Medulla oblongata (tissue), 1 donor: ENCODE data around the gene AJAP1.

Experiments used
- DNase-seq: peaks from one replicate; pipeline ENCODE4 v3.0.0-alpha.2; 2015; ENCODE audit errors: extremely low spot score

AJAP1 gene

DNA sequence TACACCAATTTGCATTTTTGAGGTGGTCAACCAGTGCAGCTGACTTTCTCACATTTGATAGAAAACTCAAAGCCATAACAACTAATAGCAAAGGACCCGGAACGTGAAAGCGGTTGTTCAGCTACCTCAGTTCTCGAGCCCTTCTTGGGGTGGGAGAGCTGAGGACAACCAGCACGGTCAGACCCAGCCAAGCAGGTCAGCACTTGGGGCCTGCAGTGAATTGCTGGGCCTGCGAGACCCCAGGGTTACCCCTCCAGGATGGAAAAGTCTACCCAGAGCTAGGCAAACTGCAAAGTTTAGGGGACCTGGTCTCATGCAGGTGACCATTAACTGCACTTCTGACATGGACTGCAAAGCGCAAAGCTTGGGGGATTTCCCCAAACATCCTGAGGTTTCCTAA is 23.8 kb upstream of the AJAP1 start:
- no peak for DNase-seq

DNA sequence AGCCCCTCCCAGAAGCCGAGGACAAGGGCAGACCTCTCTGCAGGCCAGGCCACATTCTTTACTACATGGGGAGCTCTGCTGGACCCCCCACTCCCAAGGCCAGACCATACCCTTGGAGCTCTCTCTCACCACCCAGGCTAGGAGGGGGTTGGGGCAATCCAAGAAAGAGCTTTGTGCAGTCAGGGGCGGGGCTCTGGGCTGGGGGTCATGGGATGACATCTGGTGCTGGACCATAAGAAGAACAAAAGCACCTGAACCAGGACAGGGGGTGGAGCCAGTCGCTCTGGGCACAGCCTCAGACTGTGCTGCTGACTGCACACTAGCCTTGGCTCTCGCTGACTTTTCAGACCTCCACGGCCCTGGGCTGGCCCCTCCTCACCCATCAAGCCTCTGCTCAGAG is 23.1 kb upstream of the AJAP1 start:
- DNase-seq, result no peak

DNA sequence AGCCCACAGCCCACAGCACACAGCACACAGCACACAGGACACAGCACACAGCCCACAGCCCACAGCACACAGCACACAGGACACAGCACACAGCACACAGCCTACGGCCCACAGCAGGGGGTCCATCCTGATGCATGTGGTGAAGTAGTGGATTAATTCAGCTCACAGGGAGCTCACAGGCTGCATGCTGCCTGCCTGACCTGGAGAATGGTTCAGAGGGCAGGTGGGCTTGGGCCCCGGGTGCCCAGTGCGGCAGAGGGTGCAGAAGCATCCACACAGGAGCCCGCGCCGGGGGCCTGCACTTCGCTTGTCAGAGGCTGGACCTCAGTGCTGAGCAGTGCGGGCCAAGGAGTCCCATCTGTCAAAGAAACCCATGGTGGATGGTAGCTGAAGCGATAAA is 21.1 kb upstream of the AJAP1 start:
- DNase-seq, result no peak

DNA sequence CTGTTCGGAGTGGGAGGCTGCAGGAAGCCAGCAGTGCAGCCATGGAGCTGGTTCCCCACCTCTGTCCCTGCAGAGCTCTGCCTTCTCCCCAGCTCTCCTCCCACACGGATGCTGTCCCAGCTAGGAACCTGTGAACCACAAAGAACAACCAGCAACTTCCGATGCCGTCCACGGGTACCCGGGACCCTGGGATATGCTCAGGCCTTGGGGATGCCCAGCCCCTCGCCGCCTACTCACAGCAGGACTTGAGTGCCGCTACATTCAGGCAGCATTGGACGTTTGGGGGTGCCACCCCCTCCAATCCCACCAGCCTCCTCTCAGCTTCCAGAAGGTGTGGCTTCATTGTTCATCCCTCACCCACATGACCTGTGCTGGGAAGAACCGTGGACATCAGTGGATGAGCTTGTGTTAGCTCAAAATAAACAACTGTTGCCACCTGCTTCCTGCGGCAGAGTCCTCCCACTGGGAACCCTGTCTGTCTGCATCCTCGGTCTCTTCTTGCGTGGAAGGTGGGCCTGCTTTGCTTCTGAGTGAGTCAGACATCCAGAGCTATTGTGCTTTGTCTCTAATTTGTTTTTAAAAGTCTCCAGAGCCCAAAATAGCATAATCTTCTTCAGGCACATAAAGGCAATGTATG is 20.1 kb upstream of the AJAP1 start:
- DNase-seq, result no peak

DNA sequence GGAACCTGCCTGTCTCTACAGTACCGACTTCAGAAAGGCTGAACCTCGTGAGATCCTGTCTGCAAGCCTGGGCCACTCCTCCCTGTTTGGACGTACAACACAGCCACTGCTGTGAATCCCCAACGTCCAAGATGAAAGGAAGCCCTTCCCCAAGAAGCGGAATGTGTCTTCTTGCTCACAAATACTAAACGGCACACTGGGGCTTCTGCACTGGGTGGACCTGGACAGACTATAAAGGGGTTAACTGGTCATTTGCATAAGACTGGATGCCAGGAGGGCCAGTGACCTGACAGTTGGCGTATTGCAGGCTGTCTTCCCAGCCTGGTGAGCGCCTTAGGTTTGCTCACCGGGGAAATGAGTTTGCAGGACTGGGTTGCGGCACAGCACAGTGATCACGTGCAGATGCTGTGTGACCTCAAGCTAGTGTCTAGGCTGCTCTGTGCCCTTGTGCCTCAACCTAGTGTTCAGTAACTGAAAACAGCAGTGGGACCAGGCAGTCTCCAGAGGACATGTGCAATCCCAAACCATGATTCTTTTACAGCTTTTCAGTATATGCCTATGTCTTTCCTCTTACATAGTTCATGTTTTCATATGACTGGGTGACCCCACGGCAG is 19.5 kb upstream of the AJAP1 start:
- DNase-seq, result no peak

DNA sequence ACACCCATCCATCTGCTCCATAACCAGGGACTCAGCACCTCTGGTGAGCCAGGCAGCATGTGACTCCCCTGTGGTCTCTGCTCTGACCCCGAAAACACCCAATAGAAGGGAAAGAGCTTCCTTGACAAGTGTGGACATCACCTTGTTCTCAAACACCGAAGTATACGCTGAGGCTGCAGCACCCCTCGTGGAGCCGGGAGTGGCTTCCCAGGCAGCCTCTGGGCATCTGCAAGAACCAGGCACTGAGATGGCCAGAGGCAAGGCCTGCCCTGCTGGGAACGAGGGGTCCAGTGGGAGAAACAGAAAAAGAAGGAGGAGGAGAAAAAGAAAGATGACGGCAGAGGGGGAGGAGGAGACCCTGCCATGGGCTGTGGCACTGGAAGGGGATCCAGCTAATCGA is 18.2 kb upstream of the AJAP1 start:
- DNase-seq, result no peak

DNA sequence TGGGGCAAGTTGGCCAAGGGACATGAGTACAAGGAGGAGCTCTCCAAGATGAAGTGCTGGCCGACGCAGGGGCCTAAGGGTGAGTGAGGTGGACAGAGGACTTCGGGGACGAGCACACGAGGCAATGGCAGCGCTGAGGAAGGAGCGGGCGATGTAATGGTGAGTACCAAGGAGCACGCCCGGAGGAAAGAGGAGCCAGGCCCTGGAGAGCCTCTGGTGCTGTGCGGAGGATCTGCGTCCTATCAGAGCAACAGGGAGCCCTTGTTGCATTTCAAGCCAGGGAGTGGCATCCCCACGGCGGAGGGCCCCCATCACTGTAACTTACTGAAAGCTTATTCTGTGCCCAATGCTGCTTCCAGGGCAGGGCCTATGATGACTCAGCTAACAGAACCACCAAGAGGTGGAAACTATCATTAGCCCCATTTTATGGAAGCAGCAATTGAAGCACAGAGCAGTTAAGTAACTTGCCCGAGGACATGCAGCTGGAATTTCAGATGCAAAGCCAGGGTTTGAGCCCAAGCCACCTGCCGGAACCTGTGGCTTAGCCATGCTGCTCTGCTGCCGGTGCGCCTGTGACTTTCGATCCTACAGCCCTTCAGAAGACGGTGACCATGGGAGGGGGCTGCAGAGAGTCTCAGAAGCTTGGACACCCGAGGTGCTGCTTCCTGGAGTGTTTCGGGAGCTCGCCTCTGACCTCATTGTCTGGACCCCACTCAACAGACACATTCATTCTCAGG is 17.6 kb upstream of the AJAP1 start:
- no peak for DNase-seq

DNA sequence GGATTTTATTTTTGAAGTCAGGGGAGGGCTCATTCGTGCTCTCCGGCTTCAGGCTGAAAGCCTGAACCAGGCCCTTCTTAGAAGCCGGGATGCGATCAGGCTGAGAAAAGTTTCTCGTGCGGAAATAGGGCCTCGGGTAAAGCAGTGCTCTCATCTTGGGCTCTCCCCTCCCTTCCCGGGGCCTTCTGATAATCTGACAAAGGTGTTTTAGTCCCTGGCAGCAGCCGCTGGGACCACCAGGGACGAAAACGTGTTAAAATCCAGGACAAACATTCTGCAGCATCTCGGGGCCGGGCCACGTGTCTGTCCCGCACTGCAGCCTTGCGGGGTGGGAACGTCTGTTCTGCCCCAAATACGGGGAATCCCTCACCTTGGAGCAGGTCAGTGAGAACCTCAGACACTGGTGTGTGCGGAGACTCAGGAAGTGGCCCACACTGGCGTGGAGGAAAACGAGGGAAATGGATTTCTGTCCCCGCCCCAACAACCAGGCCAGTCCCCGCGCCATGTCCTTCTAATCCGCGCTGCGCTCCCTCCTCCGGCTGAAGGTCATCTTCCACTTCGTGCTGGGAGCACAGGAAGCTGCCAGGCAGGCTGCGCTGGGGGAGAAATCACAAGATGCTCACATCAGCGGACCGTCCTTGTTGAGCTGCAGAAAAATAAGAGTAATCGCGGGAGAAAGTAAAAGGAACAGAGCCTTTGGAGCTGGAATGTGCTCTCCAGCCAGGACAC is 16.6 kb upstream of the AJAP1 start:
- no peak for DNase-seq

DNA sequence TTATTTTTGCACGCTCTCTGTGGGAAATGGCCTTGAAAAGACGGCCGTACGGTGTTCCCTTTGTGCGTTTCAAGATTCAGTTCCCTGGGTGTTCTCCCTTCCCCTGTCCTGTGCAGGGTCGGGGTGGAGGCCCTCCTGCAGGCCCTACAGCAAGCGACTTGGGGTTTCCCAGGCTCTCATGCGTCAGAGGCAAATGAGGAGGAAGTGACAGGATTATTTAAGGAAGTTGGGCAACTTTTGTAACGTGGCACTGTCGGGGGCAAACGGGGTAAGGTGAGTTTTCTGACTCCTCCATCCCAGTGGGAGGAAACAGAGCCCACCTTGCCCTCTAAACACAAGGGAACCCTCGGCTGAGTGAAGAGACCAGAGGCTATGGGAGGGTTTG is 16.1 kb upstream of the AJAP1 start:
- DNase-seq, result no peak

DNA sequence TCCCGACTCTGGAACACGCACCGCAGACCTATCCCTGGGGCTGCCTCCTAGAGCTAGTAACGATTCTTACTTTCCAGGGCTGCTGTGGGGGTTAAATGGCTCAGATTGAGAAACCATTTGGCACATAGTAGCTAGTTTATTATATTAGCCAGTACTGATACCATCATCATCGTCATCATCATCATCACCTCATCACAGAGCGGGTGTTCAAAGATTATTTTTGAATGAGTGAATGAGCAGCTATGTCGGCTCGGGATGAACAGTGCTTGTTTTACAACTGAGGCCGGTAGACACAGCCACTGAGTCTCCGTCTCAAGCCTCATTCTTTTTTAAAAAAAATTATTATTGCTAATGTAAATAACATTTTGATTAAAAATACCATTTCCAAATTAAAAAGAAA is 13.5 kb upstream of the AJAP1 start:
- DNase-seq, result no peak

DNA sequence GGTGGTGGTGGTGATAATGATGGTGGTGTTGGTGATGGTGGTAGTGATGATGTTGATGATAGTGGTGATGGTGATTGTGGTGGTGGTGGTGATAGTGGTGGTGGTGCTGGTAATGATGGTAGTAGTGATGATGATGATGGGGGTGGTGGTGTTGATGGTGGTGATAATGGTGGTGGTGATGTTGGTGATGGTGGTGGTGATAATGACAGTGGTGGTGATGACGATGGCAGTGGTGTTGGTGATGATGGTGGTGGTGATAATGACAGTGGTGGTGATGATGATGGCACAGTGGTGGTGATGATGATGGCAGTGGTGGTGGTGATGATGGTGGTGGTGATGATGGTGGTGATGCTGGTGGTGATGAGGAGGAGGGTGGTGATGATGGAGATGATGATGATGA is 7.0 kb upstream of the AJAP1 start:
- DNase-seq, result no peak

DNA sequence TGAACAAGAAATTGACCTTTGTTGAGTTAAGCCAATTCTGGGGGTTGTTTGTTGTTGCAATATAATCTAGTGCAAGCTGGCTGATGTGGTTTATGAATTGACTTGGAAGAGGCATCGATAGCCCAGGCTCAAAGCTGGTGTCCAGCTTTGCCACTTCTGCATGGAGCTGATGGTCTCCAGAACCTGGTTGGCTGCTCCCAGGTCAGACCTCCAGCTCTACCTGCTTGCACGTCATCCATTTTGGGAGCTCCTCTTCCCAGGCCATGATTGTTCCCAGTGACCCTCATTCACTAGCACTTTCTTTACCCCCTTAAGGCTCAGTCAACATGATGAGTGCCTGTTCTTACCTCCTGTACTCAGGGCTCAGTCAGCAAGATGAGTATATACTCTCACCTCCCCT is 5.8 kb upstream of the AJAP1 start:
- DNase-seq, result no peak

DNA sequence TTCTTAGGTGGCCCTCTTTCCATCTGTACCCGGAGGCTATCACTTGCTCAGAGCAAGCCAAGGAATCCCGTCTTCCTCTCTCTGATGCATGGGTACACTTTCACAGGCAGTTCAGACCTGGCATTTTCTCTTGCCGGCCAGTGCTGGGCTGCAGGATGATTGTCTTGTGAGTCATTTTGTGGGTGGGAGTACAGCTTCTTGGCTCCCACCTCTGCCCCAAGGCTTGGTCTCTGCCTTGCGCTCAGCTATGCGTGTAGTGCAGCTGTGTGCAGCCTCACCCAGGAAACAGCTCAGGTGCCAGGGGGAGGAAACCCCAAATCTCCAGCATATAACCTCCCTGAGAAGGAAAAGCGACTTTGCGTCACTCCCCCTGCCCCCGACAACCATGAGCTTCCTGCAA is 3.9 kb upstream of the AJAP1 start:
- no peak for DNase-seq

DNA sequence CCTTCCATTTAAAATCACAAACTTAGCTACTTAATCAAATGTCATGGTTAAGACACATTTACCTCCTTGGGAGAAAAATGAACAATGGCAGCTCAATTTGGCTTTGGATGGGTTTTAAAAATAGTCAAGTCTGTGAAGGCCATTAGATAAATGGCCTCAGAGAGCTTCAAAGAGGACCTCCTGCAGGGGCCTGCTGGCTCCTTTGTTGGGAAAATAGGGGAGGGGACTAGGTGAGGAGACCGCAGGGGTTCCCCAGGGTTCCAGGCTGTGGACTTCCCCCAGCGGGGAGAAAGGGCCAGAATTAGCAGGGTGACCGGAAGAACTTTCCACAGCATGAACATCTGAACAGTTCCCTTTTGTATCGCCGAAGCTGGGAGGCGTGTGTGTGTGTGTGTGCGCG is 3.4 kb upstream of the AJAP1 start:
- no peak for DNase-seq

DNA sequence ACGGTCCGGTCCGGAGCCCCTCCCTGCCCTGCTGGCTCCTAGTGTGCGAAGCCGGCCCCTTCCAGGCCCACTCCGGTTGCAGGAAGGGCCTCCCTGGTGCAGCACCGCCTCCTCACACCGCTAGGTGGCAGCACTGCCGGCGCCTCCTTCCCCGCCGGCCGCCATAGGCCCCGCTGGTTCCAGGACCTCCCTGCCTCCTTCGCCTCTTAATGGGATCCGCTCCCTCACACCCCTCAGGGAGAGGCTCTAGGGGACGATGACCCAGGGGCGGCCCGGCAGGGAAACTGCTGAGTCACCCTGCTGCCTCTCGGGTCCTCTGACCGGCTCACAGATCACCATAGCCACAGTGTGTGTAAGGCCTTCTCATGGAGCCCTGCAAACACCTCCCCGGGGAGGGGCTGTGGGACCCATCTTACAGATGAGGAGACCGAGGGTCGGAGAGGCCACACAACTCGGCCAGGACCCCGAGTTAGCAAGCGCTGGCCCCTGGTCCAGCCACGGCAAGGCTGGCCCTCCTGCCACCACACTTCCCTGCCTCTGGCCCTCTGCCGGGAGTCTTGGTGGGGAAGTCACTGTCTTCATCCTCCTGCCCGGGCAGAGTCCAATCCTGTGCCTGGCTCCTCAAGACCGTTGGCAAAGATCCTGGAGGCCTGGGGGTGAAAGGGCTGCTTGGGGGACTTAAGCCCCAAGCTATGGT is 1.6 kb upstream of the AJAP1 start:
- peak; percentile 61 for DNase-seq

DNA sequence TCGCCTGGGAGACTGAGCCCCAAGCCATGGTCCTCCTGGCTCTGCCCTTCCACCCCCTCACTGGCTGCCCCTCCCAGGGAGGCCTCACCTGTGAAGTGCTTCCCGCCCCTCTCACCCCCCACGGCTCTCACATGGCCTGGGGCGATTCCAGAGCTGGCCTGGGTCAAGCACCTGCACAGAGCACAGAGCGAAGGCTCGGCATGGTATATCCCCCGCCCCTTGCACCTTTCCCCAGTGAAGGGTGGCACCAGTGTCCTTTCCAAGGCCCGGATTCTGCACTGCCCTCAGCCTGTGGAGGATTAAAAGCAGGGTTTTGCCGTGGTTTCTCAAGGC is 1.1 kb upstream of the AJAP1 start:
- no peak for DNase-seq

DNA sequence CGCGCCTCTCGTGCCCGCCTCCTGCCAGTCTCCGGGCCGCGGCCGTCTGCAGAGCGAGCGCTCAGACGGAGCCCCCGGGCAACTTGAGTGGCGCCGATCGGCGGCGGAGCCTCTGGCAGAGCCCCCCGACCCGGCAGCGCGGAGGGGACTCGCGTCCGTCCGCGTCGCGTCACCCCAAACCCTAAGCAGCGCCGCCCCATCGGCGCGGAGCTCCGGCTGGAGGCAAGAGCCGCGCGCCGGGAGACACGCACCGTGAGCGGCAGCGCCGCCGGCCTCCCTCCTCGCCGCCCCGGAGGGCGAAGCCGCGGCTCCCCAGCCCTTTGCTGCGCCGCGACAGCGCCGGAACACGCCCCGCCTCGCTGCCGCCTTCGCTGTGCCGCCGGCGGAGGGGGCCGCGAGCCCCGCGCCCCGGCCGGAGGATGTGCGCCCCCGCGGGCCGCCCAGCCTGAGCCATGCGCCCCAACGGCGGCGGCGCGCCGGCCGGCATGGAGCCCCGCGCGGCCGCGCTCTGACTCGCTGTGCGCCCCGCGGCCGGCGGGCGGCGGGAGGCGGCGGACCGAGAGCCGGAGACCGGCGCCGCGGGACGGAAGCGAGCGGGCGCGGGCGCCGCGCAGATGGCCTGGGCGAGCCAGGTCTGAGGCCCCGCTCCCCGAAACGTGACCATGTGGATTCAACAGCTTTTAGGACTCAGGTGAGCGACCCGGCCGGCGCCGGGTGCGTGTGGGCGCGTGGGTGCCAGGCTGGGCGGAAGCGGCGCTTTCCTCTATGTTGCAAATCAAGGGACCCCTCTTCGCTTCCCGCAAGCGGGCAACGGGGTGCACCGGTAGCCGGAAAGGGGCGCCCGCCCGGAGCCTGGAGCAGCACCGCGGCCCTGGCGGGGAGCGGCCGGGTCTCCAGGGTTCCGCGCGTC is 610 bp downstream of the AJAP1 start:
- no peak for DNase-seq

DNA sequence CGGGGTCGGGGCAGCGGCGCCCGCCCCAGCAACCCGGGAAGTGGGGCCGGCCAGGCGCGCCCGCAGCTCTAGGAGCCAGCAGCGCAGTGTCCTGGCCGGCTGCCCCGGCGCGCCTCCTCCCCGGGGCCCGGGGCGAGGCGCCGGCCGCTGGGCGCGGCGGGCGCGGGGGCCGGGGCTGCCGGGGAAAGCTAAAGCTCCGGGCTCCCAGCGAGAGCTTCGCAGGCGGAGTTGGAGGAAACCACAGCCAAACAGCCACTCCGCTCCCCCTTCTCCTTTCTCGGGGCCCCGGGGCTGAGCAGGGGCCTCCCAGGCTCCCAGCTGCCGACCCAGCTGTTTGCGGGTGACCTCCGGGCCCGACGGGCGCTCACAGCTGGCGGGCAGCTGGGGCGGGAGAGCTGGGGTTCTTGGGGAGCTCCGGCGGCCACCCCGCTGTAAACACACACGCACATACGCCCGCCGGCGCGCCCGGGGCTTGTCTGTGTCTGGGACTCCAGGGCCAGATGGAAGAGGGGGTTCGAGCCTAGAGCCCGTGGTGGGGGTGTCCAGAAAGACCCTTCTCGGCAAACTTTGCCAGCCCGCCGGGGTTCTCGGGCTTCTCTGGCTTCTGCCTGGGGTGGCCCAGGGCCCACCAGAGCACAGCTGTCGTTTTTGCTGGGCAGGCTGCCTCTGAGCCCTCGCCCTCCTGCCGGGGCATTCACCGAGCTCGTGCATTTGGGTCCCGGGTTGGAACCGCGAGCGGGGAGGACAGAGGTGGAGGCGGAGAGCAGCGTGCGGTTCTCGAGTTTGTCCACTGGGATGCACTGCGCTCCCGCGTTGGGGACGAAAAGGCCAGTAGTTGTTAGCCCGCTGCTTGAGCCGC is 1.5 kb downstream of the AJAP1 start:
- peak; percentile 95 for DNase-seq

DNA sequence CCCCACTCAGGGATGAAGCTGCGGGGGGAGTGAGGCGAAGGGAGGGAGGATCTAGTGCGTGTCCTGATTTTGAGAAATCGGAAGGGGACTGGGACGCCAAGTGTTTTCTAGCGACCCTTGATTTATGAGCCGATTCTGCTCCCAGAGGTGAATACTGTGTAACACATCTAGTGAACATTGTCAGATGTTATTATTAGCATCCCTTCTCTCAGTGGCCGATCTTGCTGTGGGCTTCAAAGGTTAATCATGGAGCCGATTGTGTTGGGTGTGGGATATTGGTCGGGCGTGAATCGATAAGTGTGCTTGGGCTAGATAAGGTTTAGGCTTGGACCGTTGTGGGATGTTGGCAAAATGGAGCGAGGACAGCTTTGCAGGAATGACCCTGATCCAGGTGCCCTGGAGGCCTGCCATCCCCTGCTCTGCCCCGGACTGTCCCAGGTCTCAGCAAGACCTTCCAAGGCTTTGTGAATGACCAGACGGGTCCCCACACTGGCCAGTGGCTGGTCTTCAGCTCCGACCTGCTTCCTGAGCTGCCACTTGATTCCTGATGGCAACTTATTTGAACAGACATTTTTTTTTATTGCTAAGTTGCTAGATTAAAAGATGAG is 2.2 kb downstream of the AJAP1 start:
- DNase-seq, result no peak

DNA sequence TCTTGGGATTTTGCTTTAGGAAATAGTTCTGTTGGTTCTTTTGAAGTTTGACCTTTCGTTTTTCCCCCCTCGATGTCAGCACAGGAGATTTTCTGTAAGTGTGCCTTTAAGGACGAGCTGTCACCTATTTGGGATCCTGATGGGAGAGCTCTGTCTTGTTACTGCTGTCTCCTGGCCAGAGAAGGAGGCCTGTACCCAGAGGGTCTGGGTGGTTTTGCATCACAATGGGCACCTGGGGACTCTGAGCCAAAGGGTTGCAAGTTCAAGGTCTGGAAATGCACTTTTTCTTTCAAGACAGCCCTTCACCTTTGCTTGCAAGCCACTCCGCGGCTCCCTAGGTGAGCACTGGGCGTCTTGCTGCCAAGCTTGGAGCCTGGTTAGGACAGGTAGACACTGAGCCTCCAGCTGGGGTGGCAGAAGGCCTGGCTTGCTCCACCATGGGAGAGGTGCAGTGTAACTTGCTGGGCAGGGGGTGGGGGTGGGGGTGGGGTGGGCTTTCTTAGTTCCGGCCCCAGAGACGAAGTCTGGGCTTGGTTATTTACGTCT is 2.9 kb downstream of the AJAP1 start:
- no peak for DNase-seq
